RWPE2 (cell line): ENCODE data around the gene OSGIN1.

Experiments used
- ATAC-seq: fragments of 200-7000 bp; cut with Tn5 transposase; 3 replicates; pipeline ENCODE4 v1.9.1; 2021; ENCODE audit warnings: low read depth
- DNase-seq: peaks from one replicate; pipeline ENCODE4 v3.0.0-alpha.2; 2020; ENCODE audit warnings: low spot score
- H3K27ac ChIP-seq: fragments of 450-650 bp; 2 replicates; pipeline ENCODE4 v1.5.1; 2017; ENCODE audit warnings: mild to moderate bottlenecking; ENCODE audit not compliant: poor library complexity, severe bottlenecking
- H3K27me3 ChIP-seq: fragments of 250-450 bp; sonication (Bioruptor Pico); 2 replicates; pipeline ENCODE4 v1.5.1; 2021; ENCODE audit warnings: mild to moderate bottlenecking, moderate library complexity; ENCODE audit not compliant: insufficient read depth, poor library complexity, severe bottlenecking
- H3K36me3 ChIP-seq: fragments of 250-450 bp; sonication (Bioruptor Pico); 2 replicates; pipeline ENCODE4 v1.5.1; 2020; ENCODE audit warnings: low read depth, mild to moderate bottlenecking, moderate library complexity
- H3K4me1 ChIP-seq: fragments of 250-450 bp; sonication (Bioruptor Pico); 2 replicates; pipeline ENCODE4 v1.5.1; 2021; ENCODE audit warnings: mild to moderate bottlenecking, moderate library complexity; ENCODE audit not compliant: insufficient read depth, poor library complexity, severe bottlenecking
- H3K4me3 ChIP-seq: fragments of 250-450 bp; sonication (Bioruptor Pico); 2 replicates; pipeline ENCODE4 v1.5.1; 2021; ENCODE audit warnings: mild to moderate bottlenecking, moderate library complexity; ENCODE audit not compliant: severe bottlenecking
- H3K9me3 ChIP-seq: fragments of 250-450 bp; sonication (Bioruptor Pico); 2 replicates; pipeline ENCODE4 v1.5.1; 2021; ENCODE audit warnings: mild to moderate bottlenecking, moderate library complexity; ENCODE audit not compliant: severe bottlenecking
- TF ChIP-seq, protein P1 (sequence below): fragments of 450-650 bp; IDR thresholded peaks from one replicate; pipeline ENCODE4 v1.5.1; 2017; ENCODE audit warnings: mild to moderate bottlenecking, moderate library complexity; ENCODE audit not compliant: poor library complexity, severe bottlenecking

OSGIN1 gene

DNA sequence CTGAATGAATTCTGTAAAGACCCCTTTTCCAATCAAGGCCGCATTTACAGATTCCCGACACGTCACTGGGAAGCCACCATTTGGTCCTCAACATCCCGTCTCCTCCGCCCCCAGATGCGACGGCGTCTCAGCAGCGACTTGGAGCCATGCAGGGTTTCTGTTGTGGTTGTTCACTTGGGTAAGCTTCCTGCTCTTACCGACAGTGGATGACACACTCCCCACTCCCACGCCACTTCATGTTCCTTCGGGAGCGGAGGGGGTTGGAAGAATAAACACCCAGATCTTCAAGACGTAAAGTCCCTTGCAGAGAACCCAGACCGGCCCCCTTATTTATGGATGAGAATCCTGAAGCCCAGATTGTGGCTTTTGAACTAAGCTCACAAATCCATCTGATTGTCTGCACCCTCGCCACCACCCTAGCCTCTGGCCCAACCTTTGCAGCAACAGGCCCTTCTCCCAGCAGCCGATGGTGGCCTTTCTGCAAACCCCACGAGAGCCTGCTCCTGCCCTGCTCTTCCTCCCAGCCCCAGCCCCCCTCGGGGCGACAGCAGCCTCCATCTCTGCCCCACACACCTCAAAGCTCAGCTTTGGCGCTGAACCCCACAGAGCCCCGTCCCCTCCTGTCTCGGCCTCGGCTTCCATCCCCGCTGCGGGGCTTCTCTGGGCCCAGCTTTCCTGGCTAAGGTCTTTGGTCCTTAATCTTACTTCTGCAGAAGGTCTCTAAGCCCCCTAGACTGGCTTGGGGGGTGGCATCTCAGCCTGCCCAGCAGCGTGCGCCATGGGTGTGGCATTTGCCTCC, 19.0 kb upstream of the OSGIN1 start:
- no peaks in the 10 kb centered on the region for H3K27me3 ChIP-seq
- peaks cover 2% of the 10 kb centered on the region for H3K4me1 ChIP-seq
- H3K9me3 ChIP-seq, result no peaks in the 10 kb centered on the region
- DNase-seq (no peak), ATAC-seq (no peak)
- no peaks in the 10 kb centered on the region for H3K36me3 ChIP-seq
- no peak overlapping the region for H3K4me3 ChIP-seq
- H3K27ac ChIP-seq, result no peak overlapping the region
- TF ChIP-seq, protein P1, sequence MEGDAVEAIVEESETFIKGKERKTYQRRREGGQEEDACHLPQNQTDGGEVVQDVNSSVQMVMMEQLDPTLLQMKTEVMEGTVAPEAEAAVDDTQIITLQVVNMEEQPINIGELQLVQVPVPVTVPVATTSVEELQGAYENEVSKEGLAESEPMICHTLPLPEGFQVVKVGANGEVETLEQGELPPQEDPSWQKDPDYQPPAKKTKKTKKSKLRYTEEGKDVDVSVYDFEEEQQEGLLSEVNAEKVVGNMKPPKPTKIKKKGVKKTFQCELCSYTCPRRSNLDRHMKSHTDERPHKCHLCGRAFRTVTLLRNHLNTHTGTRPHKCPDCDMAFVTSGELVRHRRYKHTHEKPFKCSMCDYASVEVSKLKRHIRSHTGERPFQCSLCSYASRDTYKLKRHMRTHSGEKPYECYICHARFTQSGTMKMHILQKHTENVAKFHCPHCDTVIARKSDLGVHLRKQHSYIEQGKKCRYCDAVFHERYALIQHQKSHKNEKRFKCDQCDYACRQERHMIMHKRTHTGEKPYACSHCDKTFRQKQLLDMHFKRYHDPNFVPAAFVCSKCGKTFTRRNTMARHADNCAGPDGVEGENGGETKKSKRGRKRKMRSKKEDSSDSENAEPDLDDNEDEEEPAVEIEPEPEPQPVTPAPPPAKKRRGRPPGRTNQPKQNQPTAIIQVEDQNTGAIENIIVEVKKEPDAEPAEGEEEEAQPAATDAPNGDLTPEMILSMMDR, result no peak

DNA sequence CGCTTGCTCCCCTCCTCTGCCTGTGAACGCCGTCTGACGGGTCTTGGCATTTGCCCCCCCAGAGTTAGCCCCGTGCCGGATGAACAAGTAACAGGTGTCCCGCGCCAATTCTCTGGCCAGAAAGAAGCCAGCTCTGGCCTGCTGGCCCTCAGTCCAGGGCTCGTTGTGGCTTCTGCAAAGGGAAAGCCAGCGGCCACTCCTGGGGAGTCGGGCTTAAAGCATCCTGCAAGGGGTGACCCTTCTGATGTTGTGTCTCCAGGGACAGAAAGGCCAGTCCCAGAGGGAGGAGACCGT, 18.4 kb upstream of the OSGIN1 start:
- H3K9me3 ChIP-seq, result no peaks in the 10 kb centered on the region
- H3K27ac ChIP-seq, result no peak overlapping the region
- ATAC-seq (no peak), DNase-seq (no peak)
- no peaks in the 10 kb centered on the region for H3K4me1 ChIP-seq
- no peaks in the 10 kb centered on the region for H3K36me3 ChIP-seq
- TF ChIP-seq, protein P1, result no peak
- no peaks in the 10 kb centered on the region for H3K27me3 ChIP-seq
- no peak overlapping the region for H3K4me3 ChIP-seq

DNA sequence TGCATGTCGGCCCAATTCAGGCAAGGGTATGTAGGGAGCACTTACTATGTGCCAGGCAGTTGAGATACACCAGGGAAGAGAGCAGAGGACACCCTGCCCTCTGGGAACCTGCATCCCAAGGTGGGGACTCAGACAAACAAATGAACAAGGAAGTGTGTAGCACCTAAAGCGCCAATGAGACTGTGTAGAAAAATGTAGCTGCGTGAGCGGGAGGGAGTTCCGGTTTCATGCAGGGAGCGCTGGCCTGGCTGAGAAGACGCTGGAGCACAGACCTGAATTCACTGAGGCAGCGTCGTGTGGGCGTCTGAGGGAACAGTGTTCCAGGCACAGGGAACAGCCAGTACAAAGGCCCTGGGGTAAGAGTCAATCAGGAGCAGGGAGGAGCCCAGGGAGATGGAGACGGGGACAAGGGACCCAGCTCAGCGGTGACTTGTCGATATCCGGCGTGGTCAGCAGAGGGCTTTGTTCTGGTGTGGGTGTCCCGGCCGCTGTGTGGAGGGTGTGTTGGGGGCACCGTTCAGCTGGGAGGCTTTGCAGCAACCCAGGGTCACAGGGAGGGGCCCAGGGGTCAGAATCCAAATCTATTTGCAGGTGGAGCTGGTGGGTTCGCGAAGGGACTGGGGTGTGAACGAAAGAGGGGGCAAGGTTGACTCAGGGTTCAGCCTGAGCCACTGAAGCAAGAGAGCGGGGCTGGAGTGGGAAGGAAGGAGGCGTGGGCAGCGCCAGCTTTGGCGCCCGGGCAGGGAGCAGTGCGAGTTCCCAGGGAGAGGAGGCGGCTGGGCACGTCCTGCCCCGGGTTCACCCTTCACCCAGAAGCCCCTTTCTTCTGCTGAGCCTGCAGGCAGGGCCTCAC, 17.8 kb upstream of the OSGIN1 start:
- Histone ChIP-seq H3K4me3 (no peak overlapping the region), H3K4me1 (no peaks in the 10 kb centered on the region), H3K36me3 (no peaks in the 10 kb centered on the region), H3K9me3 (no peaks in the 10 kb centered on the region), H3K27ac (no peak overlapping the region), H3K27me3 (no peaks in the 10 kb centered on the region)
- DNase-seq (no peak), ATAC-seq (no peak)
- TF ChIP-seq, protein P1, result no peak

DNA sequence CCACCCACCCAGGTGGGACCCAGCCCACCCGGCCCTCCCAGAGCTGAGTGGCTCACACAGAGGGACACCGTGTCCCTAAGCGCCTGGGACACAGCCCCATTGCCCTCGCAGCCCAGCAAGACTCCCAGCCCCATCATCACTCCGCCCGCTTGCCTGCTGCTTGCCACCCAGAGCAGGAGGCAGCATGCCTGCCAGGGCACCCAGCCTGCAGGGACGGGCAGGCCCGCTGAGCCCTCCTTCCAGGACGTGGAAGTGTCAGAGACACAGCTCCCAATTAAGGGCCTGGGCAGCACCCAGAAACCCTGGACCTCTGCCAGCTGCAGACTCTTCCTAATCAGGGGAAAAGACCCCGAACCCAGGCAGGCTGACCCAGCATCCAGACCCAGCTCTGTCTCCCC, 17.2 kb upstream of the OSGIN1 start:
- no peaks in the 10 kb centered on the region for H3K36me3 ChIP-seq
- no peaks in the 10 kb centered on the region for H3K4me1 ChIP-seq
- no peak overlapping the region for H3K27ac ChIP-seq
- no peak overlapping the region for H3K4me3 ChIP-seq
- no peaks in the 10 kb centered on the region for H3K9me3 ChIP-seq
- ATAC-seq (no peak; the same call in 2 of the 3 replicates), DNase-seq (no peak)
- H3K27me3 ChIP-seq, result no peaks in the 10 kb centered on the region
- TF ChIP-seq, protein P1, result no peak
